Activated CD4-positive, alpha-beta T cell treated with anti-CD3 and anti-CD28 coated beads, Interleukin-2, amount 10 ng/mL, durations not matched to agents 24 days and 14 days (primary cell): ENCODE results near the gene MADD. TPM values are rescaled to one million over a fixed set of nuclear protein-coding genes. Genes with fewer than 3 reads are reported as not detected.
A peak's percentile ranks its signal among the peaks of the same experiment; 100 is the strongest.

ENCODE experiments used
- DNase-seq: peaks from one replicate; pipeline ENCODE4 v3.0.0; 2022
- H3K27ac Mint-ChIP-seq: one replicate; pipeline ENCODE4 v1.8.0; 2022; ENCODE audit warnings: mild to moderate bottlenecking, mixed read lengths
- H3K27me3 Mint-ChIP-seq: one replicate; pipeline ENCODE4 v1.8.0; 2022; ENCODE audit warnings: mixed read lengths
- H3K36me3 Mint-ChIP-seq: one replicate; pipeline ENCODE4 v1.8.0; 2022; ENCODE audit warnings: low read depth, mild to moderate bottlenecking, mixed read lengths
- H3K4me1 Mint-ChIP-seq: one replicate; pipeline ENCODE4 v1.8.0; 2021; ENCODE audit warnings: mixed read lengths
- H3K4me3 Mint-ChIP-seq: one replicate; pipeline ENCODE4 v1.8.0; 2022; ENCODE audit warnings: mild to moderate bottlenecking, moderate library complexity, mixed read lengths
- H3K9me3 Mint-ChIP-seq: one replicate; pipeline ENCODE4 v1.8.0; 2021; ENCODE audit warnings: mixed read lengths
- intact Hi-C: fragments of 100-400 bp; cut with micrococcal nuclease; formaldehyde crosslinking; loops from one replicate; pipeline ENCODE4 v1.15.1; 2023
- total RNA-seq: library from RNA; stranded (reverse); gene quantifications from 2 replicates; pipeline ENCODE4 v1.2.3, GENCODE V29; 2022

Gene MADD
- total RNA-seq, 1 donor from 2014 or later = 78.5 TPM

- intact Hi-C loops = no loop called here
- no peaks in the 10 kb centered on the region for H3K9me3 Mint-ChIP-seq
- peaks cover 11% of the 10 kb centered on the region for H3K4me1 Mint-ChIP-seq
- DNase-seq = no peak
- no peaks in the 10 kb centered on the region for H3K27me3 Mint-ChIP-seq
- peaks cover 2% of the 10 kb centered on the region for H3K36me3 Mint-ChIP-seq
- no peak overlapping the region for H3K27ac Mint-ChIP-seq
- H3K4me3 Mint-ChIP-seq = no peak overlapping the region
Observed at GRCh38 chr11:47258317-47258902, 11.5 kb upstream of the MADD start.

GRCh38 chr11:47259232-47259977 lies 10.5 kb upstream of the MADD start:
- peak; percentile 84 for DNase-seq
- peaks cover 16% of the 10 kb centered on the region for H3K4me1 Mint-ChIP-seq

GRCh38 chr11:47260366-47260765 lies 9.6 kb upstream of the MADD start:
- Mint-ChIP-seq H3K4me3 (no peak overlapping the region), H3K27me3 (no peaks in the 10 kb centered on the region), H3K9me3 (no peaks in the 10 kb centered on the region), H3K4me1 (peaks cover 20% of the 10 kb centered on the region), H3K36me3 (no peaks in the 10 kb centered on the region), H3K27ac (no peak overlapping the region)
- intact Hi-C loops = loop anchor here (10.0 kb wide), 1 partner anchor 294 kb away; the partner anchor contains the start of gene CELF1
- DNase-seq = no peak

More at GRCh38 chr11:47259232-47259977, 10.5 kb upstream of the MADD start:
- intact Hi-C loops = loop anchor here (1.0 kb wide), 1 partner anchor 82 kb away; no protein-coding TSS in a partner anchor
- H3K4me3 Mint-ChIP-seq = no peak overlapping the region
- no peaks in the 10 kb centered on the region for H3K9me3 Mint-ChIP-seq
- H3K36me3 Mint-ChIP-seq = peaks cover 2% of the 10 kb centered on the region
- H3K27ac Mint-ChIP-seq = peak overlapping the region; percentile 7
- no peaks in the 10 kb centered on the region for H3K27me3 Mint-ChIP-seq

- peaks cover 26% of the 10 kb centered on the region for H3K4me1 Mint-ChIP-seq
- peak overlapping the region; percentile 48 for H3K27ac Mint-ChIP-seq
- H3K4me3 Mint-ChIP-seq = no peak overlapping the region
- DNase-seq = no peak
- no peaks in the 10 kb centered on the region for H3K27me3 Mint-ChIP-seq
- H3K9me3 Mint-ChIP-seq = no peaks in the 10 kb centered on the region
- intact Hi-C loops = loop anchor here (10.0 kb wide), 1 partner anchor 293 kb away; the partner anchor contains the start of gene CELF1
- no peaks in the 10 kb centered on the region for H3K36me3 Mint-ChIP-seq
Observed at GRCh38 chr11:47261291-47261800, 8.6 kb upstream of the MADD start.

- no peak overlapping the region for H3K4me3 Mint-ChIP-seq
- H3K4me1 Mint-ChIP-seq = peaks cover 36% of the 10 kb centered on the region
- H3K27ac Mint-ChIP-seq = peak overlapping the region; percentile 61
- no peaks in the 10 kb centered on the region for H3K9me3 Mint-ChIP-seq
- intact Hi-C loops = loop anchor here (10.0 kb wide), 1 partner anchor 291 kb away; the partner anchor contains the start of gene CELF1
- no peaks in the 10 kb centered on the region for H3K27me3 Mint-ChIP-seq
- no peak for DNase-seq
- no peaks in the 10 kb centered on the region for H3K36me3 Mint-ChIP-seq
Observed at GRCh38 chr11:47264119-47264518, 5.8 kb upstream of the MADD start.

GRCh38 chr11:47264521-47264920 lies 5.4 kb upstream of the MADD start:
- peak overlapping the region; percentile 86 for H3K27ac Mint-ChIP-seq
- H3K9me3 Mint-ChIP-seq = no peaks in the 10 kb centered on the region

GRCh38 chr11:47267876-47268275 lies 2.1 kb upstream of the MADD start:
- H3K27me3 Mint-ChIP-seq = no peaks in the 10 kb centered on the region
- H3K36me3 Mint-ChIP-seq = peaks cover 1% of the 10 kb centered on the region

More at GRCh38 chr11:47264521-47264920, 5.4 kb upstream of the MADD start:
- no peaks in the 10 kb centered on the region for H3K36me3 Mint-ChIP-seq
- no peaks in the 10 kb centered on the region for H3K27me3 Mint-ChIP-seq
- DNase-seq = no peak
- intact Hi-C loops = loop anchor here (10.0 kb wide), 1 partner anchor 290 kb away; the partner anchor contains the start of gene CELF1
- peaks cover 34% of the 10 kb centered on the region for H3K4me1 Mint-ChIP-seq
- H3K4me3 Mint-ChIP-seq = no peak overlapping the region

GRCh38 chr11:47268448-47269001 lies 1.4 kb upstream of the MADD start:
- DNase-seq = no peak
- no peaks in the 10 kb centered on the region for H3K27me3 Mint-ChIP-seq
- intact Hi-C loops = loop anchor here (1.0 to 10.0 kb wide), 6 partner anchors 20 to 286 kb away; partner anchors contain the start of genes ACP2, CELF1, PSMC3 and SLC39A13
- H3K4me3 Mint-ChIP-seq = peak overlapping the region; percentile 81
- H3K9me3 Mint-ChIP-seq = no peaks in the 10 kb centered on the region
- peaks cover 1% of the 10 kb centered on the region for H3K36me3 Mint-ChIP-seq
- peak overlapping the region; percentile 97 for H3K27ac Mint-ChIP-seq
- H3K4me1 Mint-ChIP-seq = peaks cover 55% of the 10 kb centered on the region

More at GRCh38 chr11:47267876-47268275, 2.1 kb upstream of the MADD start:
- intact Hi-C loops = loop anchor here (1.0 to 10.0 kb wide), 2 partner anchors 158 to 287 kb away; partner anchors contain the start of genes CELF1 and PSMC3
- peak overlapping the region; percentile 97 for H3K27ac Mint-ChIP-seq
- DNase-seq = no peak
- H3K4me1 Mint-ChIP-seq = peaks cover 53% of the 10 kb centered on the region
- H3K4me3 Mint-ChIP-seq = peak overlapping the region; percentile 81
- H3K9me3 Mint-ChIP-seq = no peaks in the 10 kb centered on the region

- Mint-ChIP-seq H3K27ac (peak overlapping the region; percentile 97), H3K36me3 (peaks cover 5% of the 10 kb centered on the region), H3K9me3 (no peaks in the 10 kb centered on the region), H3K4me3 (peak overlapping the region; percentile 81), H3K27me3 (no peaks in the 10 kb centered on the region), H3K4me1 (peaks cover 53% of the 10 kb centered on the region)
- peak; percentile 94 for DNase-seq
- intact Hi-C loops = loop anchor here (1.0 to 10.0 kb wide), 5 partner anchors 21 to 286 kb away; partner anchors contain the start of genes ACP2, CELF1 and SLC39A13
Observed at GRCh38 chr11:47269002-47269828, 718 bp upstream of the MADD start.

- Mint-ChIP-seq H3K9me3 (no peaks in the 10 kb centered on the region), H3K27ac (peak overlapping the region; percentile 90), H3K36me3 (peaks cover 16% of the 10 kb centered on the region), H3K4me3 (peak overlapping the region; percentile 81), H3K27me3 (no peaks in the 10 kb centered on the region), H3K4me1 (peaks cover 42% of the 10 kb centered on the region)
- intact Hi-C loops = loop anchor here (5.0 kb wide), 1 partner anchor 42 kb away; no protein-coding TSS in a partner anchor
- peak; percentile 83 for DNase-seq
Observed at GRCh38 chr11:47270331-47271271, 668 bp downstream of the MADD start.

- no peaks in the 10 kb centered on the region for H3K9me3 Mint-ChIP-seq
Observed at GRCh38 chr11:47271328-47271727, 1.4 kb downstream of the MADD start.

More at GRCh38 chr11:47271328-47271727, 1.4 kb downstream of the MADD start:
- Mint-ChIP-seq H3K4me1 (peaks cover 39% of the 10 kb centered on the region), H3K4me3 (peak overlapping the region; percentile 81), H3K36me3 (peaks cover 23% of the 10 kb centered on the region), H3K27me3 (no peaks in the 10 kb centered on the region), H3K27ac (peak overlapping the region; percentile 90)
- no peak for DNase-seq
- intact Hi-C loops = loop anchor here (5.0 kb wide), 1 partner anchor 41 kb away; no protein-coding TSS in a partner anchor
